Stomach smooth muscle (tissue), 2 donors: Measurements from ENCODE around the gene MYDGF.
"Not testable (repeated sequence)": the region's sequence is repeated elsewhere in the genome, so short reads cannot be mapped to it uniquely, and the experiment has no call there.

Source experiments
- H3K27ac ChIP-seq: one replicate; pipeline ENCODE4 v1.7.0; 2013; ENCODE audit warnings: mild to moderate bottlenecking, low read length, inconsistent platforms
- H3K27me3 ChIP-seq, 2 donors: one replicate each; pipeline ENCODE4 v1.7.0; 2013; ENCODE audit warnings: low read length in 2 of 2; ENCODE audit not compliant: insufficient read depth in 2 of 2, control insufficient read depth in 1 of 2
- H3K36me3 ChIP-seq, 2 donors: one replicate each; pipeline ENCODE4 v1.7.0; 2013; ENCODE audit warnings: low read length in 2 of 2; ENCODE audit not compliant: control insufficient read depth in 2 of 2, insufficient read depth in 2 of 2
- H3K4me1 ChIP-seq: one replicate; pipeline ENCODE4 v1.7.0; 2013; ENCODE audit warnings: low read length; ENCODE audit not compliant: control insufficient read depth, insufficient read depth
- H3K4me3 ChIP-seq, 2 donors: one replicate each; pipeline ENCODE4 v1.7.0; 2013; ENCODE audit warnings: low read length in 2 of 2
- H3K9ac ChIP-seq, 2 donors: one replicate each; pipeline ENCODE4 v1.7.0; 2013; ENCODE audit warnings: low read length in 2 of 2, mild to moderate bottlenecking in 1 of 2
- H3K9me3 ChIP-seq, 2 donors: one replicate each; pipeline ENCODE4 v1.7.0; 2013; ENCODE audit warnings: low read length in 2 of 2; ENCODE audit not compliant: control insufficient read depth in 2 of 2
- donor health status: healthy.
- donor health status: Pancreatic carcinoma.

Gene MYDGF

GRCh38 chr19:4688587-4688986, 18.4 kb upstream of the MYDGF start:
- Histone ChIP-seq H3K27me3 (no peaks in the 10 kb centered on the region), H3K9me3 (no peaks in the 10 kb centered on the region), H3K36me3 (peaks cover 46 to 53% of the 10 kb centered on the region in 2 donors), H3K4me3 (no peak overlapping the region), H3K4me1 (no peaks in the 10 kb centered on the region), H3K27ac (no peak overlapping the region), H3K9ac (no peak overlapping the region)

GRCh38 chr19:4687396-4687795, 17.3 kb upstream of the MYDGF start:
- Histone ChIP-seq H3K9ac (no peak overlapping the region), H3K27ac (no peak overlapping the region), H3K4me1 (no peaks in the 10 kb centered on the region), H3K4me3 (no peak overlapping the region), H3K9me3 (no peaks in the 10 kb centered on the region), H3K36me3 (peaks cover 37 to 47% of the 10 kb centered on the region in 2 donors), H3K27me3 (no peaks in the 10 kb centered on the region)

- Histone ChIP-seq H3K27me3 (no peaks in the 10 kb centered on the region), H3K27ac (no peak overlapping the region), H3K9me3 (no peaks in the 10 kb centered on the region), H3K4me1 (no peaks in the 10 kb centered on the region), H3K36me3 (peaks cover 34 to 47% of the 10 kb centered on the region in 2 donors), H3K9ac (no peak overlapping the region), H3K4me3 (no peak overlapping the region)
Measured at GRCh38 chr19:4686700-4687099, 16.6 kb upstream of the MYDGF start.

- Histone ChIP-seq H3K27ac (no peak overlapping the region), H3K4me1 (no peaks in the 10 kb centered on the region), H3K9ac (no peak overlapping the region), H3K4me3 (no peak overlapping the region), H3K36me3 (peaks cover 20 to 39% of the 10 kb centered on the region in 2 donors), H3K9me3 (no peaks in the 10 kb centered on the region), H3K27me3 (no peaks in the 10 kb centered on the region)
Measured at GRCh38 chr19:4684312-4685095, 14.4 kb upstream of the MYDGF start.

GRCh38 chr19:4682417-4683200, 12.5 kb upstream of the MYDGF start:
- Histone ChIP-seq H3K9ac (no peak overlapping the region), H3K4me1 (no peaks in the 10 kb centered on the region), H3K36me3 (peaks cover 19 to 33% of the 10 kb centered on the region in 2 donors), H3K27ac (no peak overlapping the region), H3K27me3 (no peaks in the 10 kb centered on the region), H3K4me3 (no peak overlapping the region), H3K9me3 (no peaks in the 10 kb centered on the region)

- not testable (repeated sequence) for H3K27me3 ChIP-seq, H3K4me1 ChIP-seq, H3K27ac ChIP-seq, H3K9me3 ChIP-seq, H3K4me3 ChIP-seq, H3K9ac ChIP-seq
- peaks cover 5 to 26% of the 10 kb centered on the region in 2 donors for H3K36me3 ChIP-seq
Measured at GRCh38 chr19:4680021-4680420, 9.9 kb upstream of the MYDGF start.

GRCh38 chr19:4678881-4679790, 9.0 kb upstream of the MYDGF start:
- Histone ChIP-seq H3K4me3 (no peak overlapping the region), H3K36me3 (peaks cover 4 to 25% of the 10 kb centered on the region in 2 donors), H3K27ac (no peak overlapping the region)

GRCh38 chr19:4676955-4677731, 7.0 kb upstream of the MYDGF start:
- peaks cover 0 to 12% of the 10 kb centered on the region in 2 donors for H3K36me3 ChIP-seq
- no peaks in the 10 kb centered on the region for H3K9me3 ChIP-seq
- H3K4me3 ChIP-seq, result no peak overlapping the region
- H3K27ac ChIP-seq, result no peak overlapping the region
- no peaks in the 10 kb centered on the region for H3K27me3 ChIP-seq
- no peak overlapping the region for H3K9ac ChIP-seq
- no peaks in the 10 kb centered on the region for H3K4me1 ChIP-seq

More at GRCh38 chr19:4678881-4679790, 9.0 kb upstream of the MYDGF start:
- Histone ChIP-seq H3K27me3 (no peaks in the 10 kb centered on the region), H3K4me1 (no peaks in the 10 kb centered on the region), H3K9me3 (no peaks in the 10 kb centered on the region), H3K9ac (no peak overlapping the region)

GRCh38 chr19:4675346-4675745, 5.2 kb upstream of the MYDGF start:
- Histone ChIP-seq H3K4me3 (no peak overlapping the region), H3K9me3 (no peaks in the 10 kb centered on the region), H3K27me3 (no peaks in the 10 kb centered on the region), H3K9ac (no peak overlapping the region), H3K27ac (no peak overlapping the region), H3K4me1 (peaks cover 3% of the 10 kb centered on the region), H3K36me3 (peaks cover 0 to 12% of the 10 kb centered on the region in 2 donors)

GRCh38 chr19:4673726-4674125, 3.6 kb upstream of the MYDGF start:
- peaks cover 14% of the 10 kb centered on the region for H3K4me1 ChIP-seq
- H3K27ac ChIP-seq, result no peak overlapping the region
- no peak overlapping the region for H3K9ac ChIP-seq
- no peaks in the 10 kb centered on the region for H3K9me3 ChIP-seq
- no peak overlapping the region for H3K4me3 ChIP-seq
- peaks cover 0 to 7% of the 10 kb centered on the region in 2 donors for H3K36me3 ChIP-seq
- H3K27me3 ChIP-seq, result no peaks in the 10 kb centered on the region
